Erythroblast (primary cell): ENCODE measurements around the gene PAH.

Experiments used
- GATA1 ChIP-seq: IDR thresholded peaks from 2 replicates; pipeline ENCODE4 v1.6.1; 2011; ENCODE audit warnings: low read depth, mild to moderate bottlenecking, control low read depth, low read length, moderate library complexity
- POLR2A ChIP-seq: IDR thresholded peaks from 2 replicates; pipeline ENCODE4 v1.6.1; 2011; ENCODE audit warnings: mild to moderate bottlenecking, low read length

DNA sequence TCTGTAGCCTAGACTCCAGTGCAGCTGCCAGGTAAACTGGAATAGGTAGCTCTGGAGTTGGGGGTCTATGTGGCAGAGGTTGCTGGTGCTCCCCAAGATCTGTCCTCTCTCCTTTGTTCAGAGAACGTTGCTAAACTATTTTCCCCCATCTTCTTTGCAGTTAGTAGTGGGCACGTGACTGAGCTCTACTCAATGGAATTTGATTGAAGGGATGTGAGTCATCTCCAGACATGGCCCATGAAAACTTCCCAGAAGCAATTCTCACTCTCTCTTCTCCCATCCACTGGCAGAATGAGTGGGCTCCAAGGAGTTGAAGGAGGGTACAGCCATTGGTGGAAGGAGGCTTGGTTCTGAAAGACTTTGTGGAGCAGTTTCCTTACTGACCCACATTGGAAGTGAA lies 44.0 kb downstream of the PAH start:
- TF ChIP-seq POLR2A = no peak
- TF ChIP-seq GATA1 = no peak
